SU-DHL-6 (cell line): ENCODE results near the gene AQR.

Experiments
- CTCF ChIP-seq: fragments of 200-600 bp; sonication (generic); IDR thresholded peaks from one replicate; pipeline ENCODE4 v1.5.1; 2017; ENCODE audit warnings: antibody characterized with exemption, mild to moderate bottlenecking, low read length, moderate library complexity; ENCODE audit not compliant: insufficient read depth, poor library complexity, severe bottlenecking
- EZH2phosphoT487 ChIP-seq: fragments of 200-600 bp; sonication (generic), shearing (Covaris generic); conservative IDR thresholded peaks from 2 replicates; pipeline ENCODE4 v1.6.1; 2018; ENCODE audit warnings: mild to moderate bottlenecking, antibody characterized with exemption, low read length, moderate library complexity, mixed read lengths

GRCh38 chr15:34855413-34855812, 114.1 kb downstream of the AQR start:
- TF ChIP-seq CTCF (no peak), EZH2phosphoT487 (no peak)
